ENCODE data around the gene GNAI3. TPM values are rescaled to one million over a fixed set of nuclear protein-coding genes. Genes with fewer than 3 reads are reported as not detected.

GNAI3 gene
- total and polyA plus RNA-seq, 8 donors: 6.4 to 11.5 (median 10.8) TPM

- Histone ChIP-seq H3K4me3 (no peak overlapping the region), H3K27ac (no peak overlapping the region), H3K27me3 (no peaks in the 10 kb centered on the region), H3K4me1 (peaks cover 7 to 19% of the 10 kb centered on the region in 2 donors), H3K9me3 (no peaks in the 10 kb centered on the region), H3K36me3 (no peaks in the 10 kb centered on the region)
- intact Hi-C loops (cut with DNase I): no loop called here
- DNase-seq (no peak), ATAC-seq (no peak)
- no peak for TF ChIP-seq CTCF (IDR thresholded peaks at IDR 0.05)
Measured at GRCh38 chr1:109639063-109639840, 90.8 kb downstream of the GNAI3 start.

- no peak for TF ChIP-seq CTCF (IDR thresholded peaks at IDR 0.05)
- ATAC-seq (no peak), DNase-seq (no peak)
- no peak overlapping the region for H3K4me3 ChIP-seq
- no peaks in the 10 kb centered on the region for H3K36me3 ChIP-seq
- peaks cover 7 to 16% of the 10 kb centered on the region in 2 donors for H3K4me1 ChIP-seq
- no peak overlapping the region for H3K27ac ChIP-seq
- no peaks in the 10 kb centered on the region for H3K9me3 ChIP-seq
- intact Hi-C loops (cut with DNase I): loop anchor here in 1 of 2 donors (5.0 kb wide), 2 partner anchors 127 to 342 kb away; partner anchors contain the start of gene AHCYL1
- no peaks in the 10 kb centered on the region for H3K27me3 ChIP-seq
Measured at GRCh38 chr1:109639841-109640184, 91.4 kb downstream of the GNAI3 start.

GRCh38 chr1:109640285-109640865 is 92.0 kb downstream of the GNAI3 start:
- DNase-seq (peak in 3 of 4 donors; percentile 69 to 90 (median 82)), ATAC-seq (peak; percentile 90)
- intact Hi-C loops (cut with DNase I): loop anchor here in 1 of 2 donors (5.0 kb wide), 2 partner anchors 127 to 342 kb away; partner anchors contain the start of gene AHCYL1
- Histone ChIP-seq H3K36me3 (no peaks in the 10 kb centered on the region), H3K4me1 (peaks cover 7 to 16% of the 10 kb centered on the region in 2 donors), H3K27me3 (no peaks in the 10 kb centered on the region), H3K4me3 (no peak overlapping the region), H3K9me3 (no peaks in the 10 kb centered on the region), H3K27ac (no peak overlapping the region)
- peak; percentile 96 to 99 for TF ChIP-seq CTCF (IDR thresholded peaks at IDR 0.05)

GRCh38 chr1:109641078-109641740 is 92.8 kb downstream of the GNAI3 start:
- Histone ChIP-seq H3K27me3 (no peaks in the 10 kb centered on the region), H3K36me3 (no peaks in the 10 kb centered on the region), H3K4me3 (no peak overlapping the region), H3K9me3 (no peaks in the 10 kb centered on the region), H3K4me1 (peaks cover 3 to 15% of the 10 kb centered on the region in 2 donors), H3K27ac (no peak overlapping the region)
- intact Hi-C loops (cut with DNase I): loop anchor here in 1 of 2 donors (5.0 kb wide), 2 partner anchors 126 to 341 kb away; partner anchors contain the start of gene AHCYL1
- ATAC-seq: no peak
- no peak for DNase-seq
- no peak for TF ChIP-seq CTCF (IDR thresholded peaks at IDR 0.05)

- no peaks in the 10 kb centered on the region for H3K36me3 ChIP-seq
- peaks cover 0 to 11% of the 10 kb centered on the region in 2 donors for H3K4me1 ChIP-seq
- H3K27ac ChIP-seq: no peak overlapping the region
- no peak for DNase-seq
- no peak for TF ChIP-seq CTCF (IDR thresholded peaks at IDR 0.05)
- intact Hi-C loops (cut with DNase I): loop anchor here in 1 of 2 donors (5.0 kb wide), 2 partner anchors 125 to 340 kb away; partner anchors contain the start of gene AHCYL1
- no peak for ATAC-seq
- H3K4me3 ChIP-seq: no peak overlapping the region
- H3K27me3 ChIP-seq: no peaks in the 10 kb centered on the region
- H3K9me3 ChIP-seq: no peaks in the 10 kb centered on the region
Measured at GRCh38 chr1:109641861-109642260, 93.4 kb downstream of the GNAI3 start.
